K562 (cell line): ENCODE results near the gene CCNYL1. TPM values are rescaled to one million over a fixed set of nuclear protein-coding genes. Genes with fewer than 3 reads are reported as not detected.
"Not testable (repeated sequence)": the region's sequence is repeated elsewhere in the genome, so short reads cannot be mapped to it uniquely, and the experiment has no call there.

Experiments used
- ATAC-seq: fragments of 200-7000 bp; cut with Tn5 transposase; 3 replicates; pipeline ENCODE4 v1.9.1; 2020; ENCODE audit warnings: moderate library complexity
- BruUV-seq: library from RNA; stranded (reverse); fragments of 400-500 nt; replicated peaks from 2 replicates; lab custom pipeline; 2021; lab: Mats Ljungman, UMichigan
- CTCF ChIA-PET: fragments of 300-600 bp; formaldehyde crosslinking; extraction: SDS; loops from one replicate; lab custom pipeline; 2021; ENCODE audit warnings: low intra/inter-chr PET ratio; lab: Yijun Ruan, JAX
- POLR2A ChIA-PET: fragments of 300-600, 350-650 bp; sonication (Branson Sonifier 250); formaldehyde crosslinking; extraction: SDS; loops from one replicate; lab custom pipeline; 2021; ENCODE audit warnings: antibody characterized with exemption, inconsistent platforms; lab: Yijun Ruan, JAX
- DNase-seq, 4 experiments: peaks; one replicate each; pipeline versions ENCODE4 v3.0.0 to v3.0.0-alpha.2; 2011 to 2018; ENCODE audit warnings: low spot score in 3 of 4, mixed read lengths in 3 of 4; ENCODE audit errors: extremely low read depth in 1 of 4
- FAIRE-seq: peaks from 2 replicates; lab custom pipeline; 2011; peaks lifted over from hg19 to GRCh38; lab: Jason Lieb, UNC
- H2AFZ ChIP-seq: 2 replicates; pipeline ENCODE4 v1.6.0; 2011; ENCODE audit warnings: low read depth, low read length, control low read depth, inconsistent platforms
- H3K27ac ChIP-seq: fragments of 200-600 bp; 3 replicates; pipeline ENCODE4 v1.8.0; 2011; ENCODE audit warnings: low read depth, mild to moderate bottlenecking, control low read depth, inconsistent platforms, low read length, moderate library complexity, mixed read lengths; ENCODE audit errors: extremely low read depth
- H3K27me3 ChIP-seq, 2 experiments: fragments of 300-600 bp in 1 of 2; 2 replicates in 1 of 2; 3 replicates in 1 of 2; pipeline versions ENCODE4 v1.6.0 to v1.8.0; 2011; ENCODE audit warnings: inconsistent platforms in 2 of 2, low read length in 2 of 2, mild to moderate bottlenecking in 1 of 2, mixed read lengths in 1 of 2, moderate library complexity in 1 of 2; ENCODE audit not compliant: control insufficient read depth in 2 of 2, insufficient read depth in 2 of 2
- H3K36me3 ChIP-seq: fragments of 300-600 bp; 3 replicates; pipeline ENCODE4 v1.8.0; 2011; ENCODE audit warnings: mild to moderate bottlenecking, low read length, inconsistent platforms; ENCODE audit not compliant: control insufficient read depth, insufficient read depth
- H3K4me1 ChIP-seq, 2 experiments: fragments of 200-600 bp in 1 of 2; replicated peaks in 1 of 2; 2 replicates in 1 of 2; 3 replicates in 1 of 2; pipeline versions ENCODE4 v1.5.1 to v1.8.0; 2011; ENCODE audit warnings: inconsistent platforms in 2 of 2, low read length in 2 of 2, mild to moderate bottlenecking in 1 of 2, mixed read lengths in 1 of 2, moderate library complexity in 1 of 2; ENCODE audit not compliant: control insufficient read depth in 2 of 2, insufficient read depth in 2 of 2
- H3K4me2 ChIP-seq: 2 replicates; pipeline ENCODE4 v1.6.1; 2011; ENCODE audit warnings: low read length, control low read depth, inconsistent platforms, mixed read lengths; ENCODE audit not compliant: insufficient read depth
- H3K4me3 ChIP-seq: fragments of 200-600 bp; sonication (generic), shearing (Covaris generic); 2 replicates; pipeline ENCODE4 v1.5.1; 2016; ENCODE audit warnings: control low read depth, inconsistent platforms
- H3K79me2 ChIP-seq: fragments of 200-600 bp; 3 replicates; pipeline ENCODE4 v1.8.0; 2011; ENCODE audit warnings: low read length, inconsistent platforms; ENCODE audit not compliant: control insufficient read depth, insufficient read depth
- H3K9ac ChIP-seq, 2 experiments: 2 replicates each; pipeline versions ENCODE4 v1.6.0 to v1.6.1; 2011; ENCODE audit warnings: low read depth in 2 of 2, low read length in 2 of 2, control low read depth in 1 of 2, inconsistent platforms in 1 of 2, mild to moderate bottlenecking in 1 of 2, mixed read lengths in 1 of 2; ENCODE audit not compliant: insufficient read depth in 1 of 2
- H3K9me1 ChIP-seq: one replicate; pipeline ENCODE4 v1.6.0; 2011; ENCODE audit warnings: inconsistent platforms, mild to moderate bottlenecking, low read length, moderate library complexity; ENCODE audit not compliant: control insufficient read depth, insufficient read depth
- H3K9me3 ChIP-seq: replicated peaks from 2 replicates; pipeline ENCODE4 v1.5.1; 2011; ENCODE audit warnings: low read depth, low read length, inconsistent platforms; ENCODE audit not compliant: control insufficient read depth, insufficient read depth
- H4K20me1 ChIP-seq: replicated peaks from 2 replicates; pipeline ENCODE4 v1.6.1; 2011; ENCODE audit warnings: low read length, inconsistent platforms, mixed read lengths; ENCODE audit not compliant: control insufficient read depth, insufficient read depth
- CGGBP1 ChIP-seq: fragments of 250-450 bp; sonication (Bioruptor Pico); IDR thresholded peaks from 2 replicates; pipeline ENCODE4 v1.9.0; 2021; ENCODE audit warnings: mild to moderate bottlenecking
- ESRRA ChIP-seq: fragments of 450-650 bp; IDR thresholded peaks from 2 replicates; pipeline ENCODE4 v1.6.1; 2014; ENCODE audit warnings: low read depth, mild to moderate bottlenecking, moderate library complexity, borderline replicate concordance
- ETS1 ChIP-seq: conservative IDR thresholded peaks from 2 replicates; pipeline ENCODE4 v1.6.1; 2011; ENCODE audit warnings: low read depth, mild to moderate bottlenecking, low read length; ENCODE audit not compliant: control insufficient read depth
- HDAC8 ChIP-seq: fragments of 450-650 bp; IDR thresholded peaks from 2 replicates; pipeline ENCODE4 v1.6.1; 2016; ENCODE audit warnings: mild to moderate bottlenecking, missing genetic modification characterization, moderate library complexity, missing compliant biosample characterization
- NCOA6 ChIP-seq: fragments of 450-650 bp; IDR thresholded peaks from 2 replicates; pipeline ENCODE4 v1.6.1; 2017; ENCODE audit warnings: mild to moderate bottlenecking
- PREB ChIP-seq: sonication (generic); formaldehyde crosslinking; IDR thresholded peaks from 2 replicates; pipeline ENCODE4 v1.8.1; 2023; ENCODE audit warnings: mild to moderate bottlenecking, missing genetic modification reagents
- TCF7 ChIP-seq: sonication (generic); IDR thresholded peaks from 2 replicates; pipeline ENCODE4 v1.6.1; 2016; ENCODE audit warnings: antibody characterized with exemption, borderline replicate concordance
- ZNF668 ChIP-seq: fragments of 250-450 bp; sonication (Bioruptor Pico); IDR thresholded peaks from 2 replicates; pipeline ENCODE4 v1.8.0; 2022; ENCODE audit warnings: mild to moderate bottlenecking, inconsistent platforms
- ZNF699 ChIP-seq: fragments of 250-450 bp; sonication (Bioruptor Pico); IDR thresholded peaks from 2 replicates; pipeline ENCODE4 v1.8.0; 2021; ENCODE audit warnings: mild to moderate bottlenecking, moderate library complexity; ENCODE audit not compliant: insufficient replicate concordance
- WGBS: fragments of 100-300 bp; shearing (Covaris generic); methylation state at CpG from one replicate; pipeline ENCODE4 v1.1.6; 2016; ENCODE audit warnings: low coverage, mixed read lengths; ENCODE audit not compliant: insufficient coverage; ENCODE audit errors: missing lambda C conversion rate; 5-methylcytosine and 5-hydroxymethylcytosine counted together
- in situ Hi-C: fragments of 300-500 bp; cut with MboI; formaldehyde crosslinking; loops from 4 replicates; pipeline ENCODE4 v1.15.0; 2018; ENCODE audit warnings: inconsistent platforms, mixed read lengths
- intact Hi-C: fragments of 100-400 bp; cut with micrococcal nuclease; formaldehyde crosslinking; loops from 2 replicates; pipeline ENCODE4 v1.14.2; 2022
- polyA plus RNA-seq, 8 experiments: library from polyadenylated mRNA; depleted of rRNA in 4 of 8; stranded (reverse) in 5 of 8; unstranded in 3 of 8; fragments of >200 nt; fragmentation: Nextera tagmentation in 2 of 8; fragmentation: Illumina TruSeq in 1 of 8; extraction: Ambion mirVana in 2 of 8; extraction: Trizol in 1 of 8; gene quantifications; 2 replicates each; pipeline versions ENCODE4 v1.2.1 to v1.2.3, GENCODE V29; 2011 to 2014; ENCODE audit warnings: inconsistent platforms in 1 of 8, missing spikeins in 1 of 8
- total RNA-seq, 7 experiments: library from RNA; depleted of rRNA in 6 of 7; stranded (reverse); fragments of >200 nt in 6 of 7; fragmentation: Illumina TruSeq in 2 of 7; extraction: Trizol in 2 of 7; gene quantifications; 2 replicates each; pipeline versions ENCODE4 v1.2.1 to v1.2.3, GENCODE V29; 2011 to 2021; ENCODE audit warnings: low replicate concordance in 1 of 7

CCNYL1 gene
- total and polyA plus RNA-seq, 9 of the 15 experiments (the other 6 are each of a cell fraction or from before 2014, with no cell fraction given) = 1.9 to 7.5 (median 4.7) TPM

- TF ChIP-seq ESRRA = no peak
- no peak for TF ChIP-seq ZNF668 (CRISPR knock-in tag)
These were observed 16.1 kb upstream of the CCNYL1 start (continued) for GRCh38 chr2:207695293-207695692.

- H3K27ac ChIP-seq, H3K9me1 ChIP-seq, in situ Hi-C loops, H2AFZ ChIP-seq, DNase-seq, H3K9ac ChIP-seq, H3K79me2 ChIP-seq, CTCF ChIA-PET, H3K9me3 ChIP-seq, ATAC-seq, H3K4me3 ChIP-seq, H4K20me1 ChIP-seq, intact Hi-C loops, H3K4me2 ChIP-seq, BruUV-seq, H3K27me3 ChIP-seq, H3K36me3 ChIP-seq, FAIRE-seq, H3K4me1 ChIP-seq: not testable (repeated sequence)
- POLR2A ChIA-PET = interaction anchor here (1.1 kb wide), 1 partner anchor 14 kb away, joined by 4 read pairs; the partner anchor contains the start of gene CCNYL1
- WGBS = 5% methylated on average over 3 of the region's 5 CpGs
These were observed 14.5 kb upstream of the CCNYL1 start for GRCh38 chr2:207696911-207697310.

GRCh38 chr2:207697411-207697810 is 14.0 kb upstream of the CCNYL1 start:
- FAIRE-seq = no peak
- no peaks in the 10 kb centered on the region for H3K9me3 ChIP-seq
- no peaks in the 10 kb centered on the region for H3K36me3 ChIP-seq
- POLR2A ChIA-PET = interaction anchor here (1.1 kb wide), 1 partner anchor 14 kb away, joined by 4 read pairs; the partner anchor contains the start of gene CCNYL1
- H3K27ac ChIP-seq = no peak overlapping the region
- no TSS peak for BruUV-seq
- H2AFZ ChIP-seq = no peak overlapping the region
- H3K9ac ChIP-seq = no peak overlapping the region
- H4K20me1 ChIP-seq = no peaks in the 10 kb centered on the region
- no peak for ATAC-seq
- H3K27me3 ChIP-seq = no peaks in the 10 kb centered on the region
- no peaks in the 10 kb centered on the region; a peak in 1 of 5 replicates for H3K4me1 ChIP-seq
- H3K4me3 ChIP-seq = no peak overlapping the region
- no peak for DNase-seq
- CTCF ChIA-PET = no interaction called here
- intact Hi-C loops = no loop called here
- in situ Hi-C loops = no loop called here
- WGBS = 14% methylated on average over 1 of the region's 1 CpG
- H3K9me1 ChIP-seq = no peaks in the 10 kb centered on the region
- H3K79me2 ChIP-seq = no peaks in the 10 kb centered on the region
- no peak overlapping the region for H3K4me2 ChIP-seq
- TF ChIP-seq ETS1 (no peak), CGGBP1 (CRISPR knock-in tag) (no peak), ZNF699 (no peak), NCOA6 (no peak), PREB (CRISPR knock-in tag) (no peak), TCF7 (no peak), HDAC8 (tag) (no peak)
